HG02840 (cell line): Measurements from ENCODE around the gene ADAM22.
"Not testable (repeated sequence)": the region's sequence is repeated elsewhere in the genome, so short reads cannot be mapped to it uniquely, and the experiment has no call there.

ENCODE experiments used
- ATAC-seq: cut with Tn5 transposase; IDR thresholded peaks from one replicate; pipeline ENCODE4 v1.9.1; 2021; ENCODE audit warnings: mild to moderate bottlenecking, moderate library complexity, moderate number of reproducible peaks; ENCODE audit not compliant: unreplicated experiment, low FRiP score

Gene ADAM22

GRCh38 chr7:87933953-87934698 lies at the start of gene ADAM22:
ADAM22 (plus strand) TSS chr7:87934251; CDS start chr7:87934466, 215 bp downstream.
- peak; percentile 98 for ATAC-seq

- ATAC-seq: no peak
Measured at GRCh38 chr7:87885018-87885417, 49.0 kb upstream of the ADAM22 start.

DNA sequence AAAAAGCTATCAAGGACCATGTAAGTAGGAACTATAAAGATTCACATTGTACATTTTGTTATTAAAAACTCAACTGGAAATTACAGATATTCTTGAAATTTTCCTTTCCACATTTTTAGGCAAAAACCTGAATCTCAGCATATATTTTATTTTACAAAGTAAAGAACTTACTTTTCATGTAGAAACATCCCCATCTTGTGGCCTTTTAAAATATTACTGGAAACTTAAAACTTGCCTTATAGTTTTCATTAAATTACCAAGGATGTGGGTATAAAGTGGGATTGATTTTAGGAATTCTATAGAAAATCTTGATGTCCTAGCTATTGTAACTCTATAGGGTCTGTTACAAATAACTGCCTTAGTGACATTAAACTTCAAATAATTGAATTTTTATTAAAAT lies 47.2 kb upstream of the ADAM22 start:
- ATAC-seq: no peak

- ATAC-seq: no peak
Measured at GRCh38 chr7:87895363-87895762, 38.7 kb upstream of the ADAM22 start.

DNA sequence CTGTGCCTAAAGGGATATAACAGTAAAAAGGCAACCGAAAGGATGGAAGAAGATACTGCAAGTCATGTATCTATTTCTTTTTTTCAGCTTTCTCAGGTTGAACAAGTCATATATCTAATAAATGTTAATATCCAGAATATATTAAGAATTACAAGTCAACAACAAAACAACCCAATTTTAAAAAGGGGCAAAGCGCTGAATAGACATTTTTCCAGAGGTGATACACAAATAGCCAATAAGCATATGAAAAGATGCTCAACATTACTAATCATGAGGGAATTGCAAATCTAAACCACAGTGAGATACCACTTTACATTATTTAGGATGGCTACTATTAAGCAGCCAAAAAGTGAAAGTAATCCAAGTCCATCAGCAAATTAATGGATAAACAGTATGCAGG lies 34.8 kb upstream of the ADAM22 start:
- no peak for ATAC-seq

DNA sequence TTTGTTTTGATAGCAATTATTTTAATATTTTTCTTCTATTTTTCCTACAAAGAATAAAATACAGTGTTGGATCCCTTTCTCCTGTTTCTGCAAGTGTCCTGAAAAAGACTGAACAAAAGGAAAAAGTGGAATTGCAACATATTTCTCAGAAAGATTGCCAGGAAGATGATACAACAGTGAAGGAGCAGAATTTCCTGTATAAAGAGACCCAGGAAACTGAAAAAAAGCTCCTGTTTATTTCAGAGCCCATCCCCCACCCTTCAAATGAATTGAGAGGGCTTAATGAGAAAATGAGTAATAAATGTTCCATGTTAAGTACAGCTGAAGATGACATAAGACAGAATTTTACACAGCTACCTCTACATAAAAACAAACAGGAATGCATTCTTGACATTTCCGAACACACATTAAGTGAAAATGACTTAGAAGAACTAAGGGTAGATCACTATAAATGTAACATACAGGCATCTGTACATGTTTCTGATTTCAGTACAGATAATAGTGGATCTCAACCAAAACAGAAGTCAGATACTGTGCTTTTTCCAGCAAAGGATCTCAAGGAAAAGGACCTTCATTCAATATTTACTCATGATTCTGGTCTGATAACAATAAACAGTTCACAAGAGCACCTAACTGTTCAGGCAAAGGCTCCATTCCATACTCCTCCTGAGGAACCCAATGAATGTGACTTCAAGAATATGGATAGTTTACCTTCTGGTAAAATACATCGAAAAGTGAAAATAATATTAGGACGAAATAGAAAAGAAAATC lies 26.7 kb upstream of the ADAM22 start:
- ATAC-seq: not testable (repeated sequence)

- ATAC-seq: not testable (repeated sequence)
Measured at GRCh38 chr7:87908814-87909213, 25.2 kb upstream of the ADAM22 start.

- ATAC-seq: no peak
Measured at GRCh38 chr7:87912121-87912520, 21.9 kb upstream of the ADAM22 start.

DNA sequence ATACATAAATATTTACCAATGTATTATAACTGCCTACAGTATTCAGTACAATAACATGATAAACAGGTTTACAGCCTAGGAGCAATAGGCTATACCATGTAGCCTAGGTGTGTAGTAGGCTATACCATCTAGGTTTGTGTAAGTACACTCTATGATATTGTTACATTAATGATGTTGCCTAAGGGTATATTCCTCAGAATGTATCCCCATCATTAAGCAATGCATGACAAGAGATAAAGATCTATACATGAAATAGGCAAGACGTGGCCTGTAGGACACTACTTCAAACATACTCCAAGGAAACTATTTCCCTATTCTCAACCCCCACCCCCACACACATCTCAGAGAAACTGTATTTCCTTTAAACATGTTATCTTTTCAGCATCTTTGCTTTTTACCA lies 15.3 kb upstream of the ADAM22 start:
- no peak for ATAC-seq

- no peak for ATAC-seq
Measured at GRCh38 chr7:87919875-87920274, 14.2 kb upstream of the ADAM22 start.

DNA sequence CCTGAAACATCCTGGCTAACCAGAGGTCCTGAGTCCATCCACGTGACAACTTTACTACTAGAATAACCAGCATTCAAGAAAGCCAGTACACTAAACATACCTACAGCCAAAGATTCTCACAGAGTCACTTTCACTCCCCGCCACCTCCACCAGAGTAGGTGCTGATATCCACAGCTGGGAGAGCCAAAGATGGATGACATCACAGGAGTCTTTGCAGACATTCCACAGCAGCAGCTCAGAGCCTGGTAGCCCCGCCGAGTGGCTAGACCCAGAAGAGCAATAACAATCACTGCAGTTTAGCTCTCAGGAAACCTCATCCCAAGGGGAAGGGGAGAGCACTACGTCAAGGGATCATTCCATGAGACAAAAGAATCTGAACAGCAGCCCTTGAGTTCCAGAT lies 13.5 kb upstream of the ADAM22 start:
- ATAC-seq: no peak

GRCh38 chr7:87922759-87923395 lies 11.2 kb upstream of the ADAM22 start:
- ATAC-seq: not testable (repeated sequence)

- peak; percentile 96 for ATAC-seq
Measured at GRCh38 chr7:87926581-87927461, 7.2 kb upstream of the ADAM22 start.

- peak; percentile 21 for ATAC-seq
Measured at GRCh38 chr7:87933605-87933952, 472 bp upstream of the ADAM22 start.

- peak; percentile 0 for ATAC-seq
Measured at GRCh38 chr7:87934699-87935383, 790 bp downstream of the ADAM22 start.

- no peak for ATAC-seq
Measured at GRCh38 chr7:87935384-87935706, 1.3 kb downstream of the ADAM22 start.

DNA sequence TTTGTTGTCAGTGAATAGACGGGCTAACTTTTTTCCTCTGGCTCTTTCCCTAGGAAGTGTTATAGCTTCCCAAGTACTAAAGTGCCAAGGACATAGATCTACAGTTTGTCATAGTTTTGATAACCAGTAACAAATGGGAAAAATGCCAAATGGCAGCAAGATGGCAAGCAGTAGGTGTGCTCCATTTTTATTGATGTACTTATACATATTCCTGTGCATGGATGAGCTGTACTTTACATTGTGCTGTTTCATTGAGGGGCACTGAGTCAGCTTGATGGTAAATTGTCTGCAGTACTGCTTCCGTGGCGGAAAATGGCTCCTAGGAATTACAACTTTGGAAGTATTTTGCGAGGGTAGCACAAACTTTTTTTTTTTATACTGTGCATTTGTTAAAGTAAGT lies 7.1 kb downstream of the ADAM22 start:
- ATAC-seq: no peak

- no peak for ATAC-seq
Measured at GRCh38 chr7:87944547-87944946, 10.5 kb downstream of the ADAM22 start.

DNA sequence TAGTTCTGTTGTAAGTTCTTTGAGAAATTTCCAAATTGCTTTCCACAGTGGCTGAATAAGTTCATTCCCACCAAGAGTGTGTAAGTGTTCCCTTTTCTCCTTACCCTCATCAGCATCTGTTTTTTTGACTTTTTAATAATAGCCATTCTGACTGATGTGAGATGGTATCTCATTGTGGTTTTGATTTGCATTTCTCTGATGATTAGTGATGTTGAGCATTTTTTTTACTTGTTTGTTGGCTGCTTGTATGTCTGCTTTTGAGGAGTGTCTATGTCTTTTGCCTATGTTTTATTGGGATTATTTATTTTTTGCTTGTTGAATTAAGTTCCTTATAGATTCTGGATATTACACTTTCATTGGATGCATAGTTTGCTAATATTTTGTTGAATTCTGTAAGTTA lies 11.9 kb downstream of the ADAM22 start:
- not testable (repeated sequence) for ATAC-seq

GRCh38 chr7:87948371-87948770 lies 14.3 kb downstream of the ADAM22 start:
- ATAC-seq: no peak
